SK-N-SH treated with all-trans-retinoic acid at 6 μM for 48 hours (cell line): ENCODE results near the gene CCDC77.

Experiments used
- CSDC2 ChIP-seq: fragments of 250-450 bp; sonication (Bioruptor Pico); IDR thresholded peaks from 2 replicates; pipeline ENCODE4 v1.5.0; 2020; ENCODE audit warnings: mild to moderate bottlenecking, moderate library complexity
- ISL1 ChIP-seq: fragments of 250-450 bp; sonication (Bioruptor Pico); IDR thresholded peaks from 2 replicates; pipeline ENCODE4 v2.1.2; 2022; ENCODE audit warnings: mild to moderate bottlenecking, moderate library complexity
- RARB ChIP-seq: fragments of 250-450 bp; sonication (Bioruptor Pico); IDR thresholded peaks from 2 replicates; pipeline ENCODE4 v1.8.0; 2021; ENCODE audit warnings: mild to moderate bottlenecking, moderate library complexity
- SNAI2 ChIP-seq: fragments of 250-450 bp; sonication (Bioruptor Pico); IDR thresholded peaks from 2 replicates; pipeline ENCODE4 v1.5.0; 2020; ENCODE audit warnings: mild to moderate bottlenecking, moderate library complexity
- ZFP3 ChIP-seq: fragments of 250-450 bp; sonication (Bioruptor Pico); IDR thresholded peaks from 2 replicates; pipeline ENCODE4 v1.5.0; 2020; ENCODE audit warnings: mild to moderate bottlenecking, moderate library complexity
- ZFP30 ChIP-seq: fragments of 450-650 bp; formaldehyde crosslinking; IDR thresholded peaks from 2 replicates; pipeline ENCODE4 v1.5.0; 2022; ENCODE audit warnings: mild to moderate bottlenecking, moderate library complexity
- ZNF565 ChIP-seq: fragments of 450-650 bp; formaldehyde crosslinking; conservative IDR thresholded peaks from 2 replicates; pipeline ENCODE4 v1.5.0; 2020; ENCODE audit warnings: low read depth, mild to moderate bottlenecking, moderate library complexity
- TF ChIP-seq, protein P1 (sequence below): fragments of 250-450 bp; sonication (Bioruptor Pico); IDR thresholded peaks from 2 replicates; pipeline ENCODE4 v1.8.0; 2020; ENCODE audit warnings: mild to moderate bottlenecking, moderate library complexity, borderline replicate concordance
- TF ChIP-seq, protein P2 (sequence below): fragments of 250-450 bp; sonication (Bioruptor Pico); IDR thresholded peaks from 2 replicates; pipeline ENCODE4 v1.5.1; 2021; ENCODE audit warnings: mild to moderate bottlenecking, moderate library complexity
- TF ChIP-seq, protein P3 (sequence below): fragments of 250-450 bp; sonication (Bioruptor Pico); IDR thresholded peaks from 2 replicates; pipeline ENCODE4 v1.5.1; 2020; ENCODE audit warnings: low read depth, mild to moderate bottlenecking, moderate library complexity

DNA sequence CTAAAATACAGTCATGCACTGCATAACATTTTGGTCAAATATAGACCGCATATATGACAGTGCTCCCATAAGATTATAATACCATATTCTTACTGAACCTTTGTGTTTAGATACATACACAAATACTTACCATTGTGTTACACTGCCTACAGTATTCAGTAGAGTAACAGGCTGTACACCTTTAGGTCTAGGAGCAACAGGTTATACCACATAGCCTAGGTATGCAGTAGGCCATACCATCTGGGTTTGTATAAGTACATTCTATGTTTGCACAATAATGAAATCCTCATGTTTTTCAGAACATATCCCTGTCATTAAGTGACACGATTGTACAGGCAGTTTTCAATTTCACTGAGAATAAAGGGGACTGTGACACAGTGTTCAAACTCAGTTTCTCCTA, 34.6 kb upstream of the CCDC77 start:
- TF ChIP-seq ZFP30 (CRISPR knock-in tag) (no peak), ZNF565 (CRISPR knock-in tag) (no peak), SNAI2 (CRISPR knock-in tag) (no peak), ZFP3 (no peak), ISL1 (CRISPR knock-in tag) (no peak), RARB (CRISPR knock-in tag) (no peak), CSDC2 (CRISPR knock-in tag) (no peak)
- TF ChIP-seq, protein P1, sequence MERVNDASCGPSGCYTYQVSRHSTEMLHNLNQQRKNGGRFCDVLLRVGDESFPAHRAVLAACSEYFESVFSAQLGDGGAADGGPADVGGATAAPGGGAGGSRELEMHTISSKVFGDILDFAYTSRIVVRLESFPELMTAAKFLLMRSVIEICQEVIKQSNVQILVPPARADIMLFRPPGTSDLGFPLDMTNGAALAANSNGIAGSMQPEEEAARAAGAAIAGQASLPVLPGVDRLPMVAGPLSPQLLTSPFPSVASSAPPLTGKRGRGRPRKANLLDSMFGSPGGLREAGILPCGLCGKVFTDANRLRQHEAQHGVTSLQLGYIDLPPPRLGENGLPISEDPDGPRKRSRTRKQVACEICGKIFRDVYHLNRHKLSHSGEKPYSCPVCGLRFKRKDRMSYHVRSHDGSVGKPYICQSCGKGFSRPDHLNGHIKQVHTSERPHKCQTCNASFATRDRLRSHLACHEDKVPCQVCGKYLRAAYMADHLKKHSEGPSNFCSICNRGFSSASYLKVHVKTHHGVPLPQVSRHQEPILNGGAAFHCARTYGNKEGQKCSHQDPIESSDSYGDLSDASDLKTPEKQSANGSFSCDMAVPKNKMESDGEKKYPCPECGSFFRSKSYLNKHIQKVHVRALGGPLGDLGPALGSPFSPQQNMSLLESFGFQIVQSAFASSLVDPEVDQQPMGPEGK (CRISPR knock-in tag) = no peak
- TF ChIP-seq, protein P2, sequence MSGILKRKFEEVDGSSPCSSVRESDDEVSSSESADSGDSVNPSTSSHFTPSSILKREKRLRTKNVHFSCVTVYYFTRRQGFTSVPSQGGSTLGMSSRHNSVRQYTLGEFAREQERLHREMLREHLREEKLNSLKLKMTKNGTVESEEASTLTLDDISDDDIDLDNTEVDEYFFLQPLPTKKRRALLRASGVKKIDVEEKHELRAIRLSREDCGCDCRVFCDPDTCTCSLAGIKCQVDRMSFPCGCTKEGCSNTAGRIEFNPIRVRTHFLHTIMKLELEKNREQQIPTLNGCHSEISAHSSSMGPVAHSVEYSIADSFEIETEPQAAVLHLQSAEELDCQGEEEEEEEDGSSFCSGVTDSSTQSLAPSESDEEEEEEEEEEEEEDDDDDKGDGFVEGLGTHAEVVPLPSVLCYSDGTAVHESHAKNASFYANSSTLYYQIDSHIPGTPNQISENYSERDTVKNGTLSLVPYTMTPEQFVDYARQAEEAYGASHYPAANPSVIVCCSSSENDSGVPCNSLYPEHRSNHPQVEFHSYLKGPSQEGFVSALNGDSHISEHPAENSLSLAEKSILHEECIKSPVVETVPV (CRISPR knock-in tag) = no peak
- TF ChIP-seq, protein P3, sequence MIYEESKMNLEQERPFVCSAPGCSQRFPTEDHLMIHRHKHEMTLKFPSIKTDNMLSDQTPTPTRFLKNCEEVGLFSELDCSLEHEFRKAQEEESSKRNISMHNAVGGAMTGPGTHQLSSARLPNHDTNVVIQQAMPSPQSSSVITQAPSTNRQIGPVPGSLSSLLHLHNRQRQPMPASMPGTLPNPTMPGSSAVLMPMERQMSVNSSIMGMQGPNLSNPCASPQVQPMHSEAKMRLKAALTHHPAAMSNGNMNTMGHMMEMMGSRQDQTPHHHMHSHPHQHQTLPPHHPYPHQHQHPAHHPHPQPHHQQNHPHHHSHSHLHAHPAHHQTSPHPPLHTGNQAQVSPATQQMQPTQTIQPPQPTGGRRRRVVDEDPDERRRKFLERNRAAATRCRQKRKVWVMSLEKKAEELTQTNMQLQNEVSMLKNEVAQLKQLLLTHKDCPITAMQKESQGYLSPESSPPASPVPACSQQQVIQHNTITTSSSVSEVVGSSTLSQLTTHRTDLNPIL (CRISPR knock-in tag) = no peak
